Endothelial cell of umbilical vein (primary cell): ENCODE results near the gene ATG101. TPM values are rescaled to one million over a fixed set of nuclear protein-coding genes. Genes with fewer than 3 reads are reported as not detected.

Experiments used
- BruUV-seq: library from RNA; stranded (reverse); fragments of 400-500 nt; replicated peaks from 2 replicates; lab custom pipeline; 2021; lab: Mats Ljungman, UMichigan
- CTCF ChIA-PET: fragments of 300-600, 350-600 bp; sonication (Branson Sonifier 250); formaldehyde crosslinking; loops from one replicate; lab custom pipeline; 2021; ENCODE audit warnings: antibody characterized with exemption, inconsistent platforms; lab: Charles Lee
- POLR2A ChIA-PET: fragments of 300-600, 350-600 bp; sonication (Branson Sonifier 250); formaldehyde crosslinking; loops from one replicate; lab custom pipeline; 2021; ENCODE audit warnings: antibody characterized with exemption, inconsistent platforms; lab: Charles Lee
- DNase-seq: peaks from one replicate; pipeline ENCODE4 v3.0.0-alpha.2; 2011; ENCODE audit warnings: low read depth, low spot score
- FAIRE-seq: peaks from 2 replicates; lab custom pipeline; 2011; peaks lifted over from hg19 to GRCh38; lab: Jason Lieb, UNC
- H2AFZ ChIP-seq: 2 replicates; pipeline ENCODE4 v1.6.0; 2012; ENCODE audit warnings: low read depth, low read length, control low read depth, inconsistent platforms
- H3K27ac ChIP-seq: 2 replicates; pipeline ENCODE4 v1.5.1; 2011; ENCODE audit warnings: low read depth, mild to moderate bottlenecking, control low read depth, low read length, moderate library complexity; ENCODE audit not compliant: insufficient read depth
- H3K27me3 ChIP-seq, 2 experiments: 2 replicates each; pipeline versions ENCODE4 v1.6.0 to v1.6.1; 2011; ENCODE audit warnings: low read length in 2 of 2, mixed read lengths in 1 of 2; ENCODE audit not compliant: control insufficient read depth in 2 of 2, insufficient read depth in 2 of 2
- H3K36me3 ChIP-seq, 2 experiments: 2 replicates in 1 of 2; 3 replicates in 1 of 2; pipeline ENCODE4 v1.5.1; 2011; ENCODE audit warnings: low read length in 2 of 2, mild to moderate bottlenecking in 1 of 2, moderate library complexity in 1 of 2; ENCODE audit not compliant: control insufficient read depth in 2 of 2, insufficient read depth in 2 of 2; ENCODE audit errors: extremely low read depth in 1 of 2
- H3K4me1 ChIP-seq: 3 replicates; pipeline ENCODE4 v1.5.1; 2011; ENCODE audit warnings: mild to moderate bottlenecking, low read length; ENCODE audit not compliant: control insufficient read depth, insufficient read depth; ENCODE audit errors: extremely low read depth
- H3K4me2 ChIP-seq: 2 replicates; pipeline ENCODE4 v1.6.1; 2011; ENCODE audit warnings: low read length, control low read depth, mixed read lengths; ENCODE audit not compliant: insufficient read depth
- H3K4me3 ChIP-seq, 3 experiments: fragments of 200-600 bp in 1 of 3; sonication (generic), shearing (Covaris generic) in 1 of 3; replicated peaks in 1 of 3; 2 replicates each; pipeline ENCODE4 v1.5.1; 2011 to 2016; ENCODE audit warnings: control low read depth in 3 of 3, low read length in 3 of 3, mild to moderate bottlenecking in 2 of 3, inconsistent platforms in 1 of 3, low read depth in 1 of 3, moderate library complexity in 1 of 3; ENCODE audit not compliant: insufficient read depth in 1 of 3
- H3K79me2 ChIP-seq: 2 replicates; pipeline ENCODE4 v1.6.0; 2012; ENCODE audit warnings: low read length, inconsistent platforms; ENCODE audit not compliant: control insufficient read depth, insufficient read depth
- H3K9ac ChIP-seq: replicated peaks from 2 replicates; pipeline ENCODE3; 2011; ENCODE audit warnings: low read length, control low read depth; ENCODE audit not compliant: insufficient read depth; ENCODE audit errors: extremely low read depth
- H3K9me1 ChIP-seq: replicated peaks from 3 replicates; pipeline ENCODE4 v1.6.0; 2011; ENCODE audit warnings: mild to moderate bottlenecking, low read length; ENCODE audit not compliant: control insufficient read depth, insufficient read depth; ENCODE audit errors: extremely low read depth
- H3K9me3 ChIP-seq: replicated peaks from 2 replicates; pipeline ENCODE4 v1.5.1; 2012; ENCODE audit warnings: low read length, inconsistent platforms; ENCODE audit not compliant: control insufficient read depth, insufficient read depth
- H4K20me1 ChIP-seq: replicated peaks from 2 replicates; pipeline ENCODE3; 2011; ENCODE audit warnings: mild to moderate bottlenecking, low read length; ENCODE audit not compliant: control insufficient read depth, insufficient read depth; ENCODE audit errors: extremely low read depth
- EZH2 ChIP-seq: IDR thresholded peaks from 2 replicates; pipeline ENCODE4 v1.6.1; 2012; ENCODE audit warnings: borderline replicate concordance, low read depth, mild to moderate bottlenecking, moderate library complexity, low read length, inconsistent platforms; ENCODE audit not compliant: severe bottlenecking
- FOS ChIP-seq: IDR thresholded peaks from 2 replicates; pipeline ENCODE4 v1.6.1; 2011; ENCODE audit warnings: mild to moderate bottlenecking, low read length, moderate library complexity, borderline replicate concordance; ENCODE audit not compliant: insufficient read depth
- GATA2 ChIP-seq: IDR thresholded peaks from 2 replicates; pipeline ENCODE4 v1.7.0; 2011; ENCODE audit warnings: low read depth, mild to moderate bottlenecking, moderate library complexity, mixed read lengths, low read length; ENCODE audit not compliant: insufficient read length, insufficient read depth
- JUN ChIP-seq: IDR thresholded peaks from 2 replicates; pipeline ENCODE4 v1.6.1; 2011; ENCODE audit warnings: borderline replicate concordance, low read depth; ENCODE audit not compliant: insufficient read length, insufficient read depth
- MYC ChIP-seq: IDR thresholded peaks from one replicate; pipeline ENCODE4 v1.6.1; 2011; ENCODE audit warnings: mild to moderate bottlenecking, low read depth, low read length
- POLR2A ChIP-seq: IDR thresholded peaks from 2 replicates; pipeline ENCODE4 v1.6.1; 2012; ENCODE audit warnings: low read depth, mild to moderate bottlenecking, control low read depth, low read length
- POLR2AphosphoS5 ChIP-seq: IDR thresholded peaks from 2 replicates; pipeline ENCODE4 v1.6.1; 2012; ENCODE audit warnings: low read depth, mild to moderate bottlenecking, control low read depth, low read length, moderate library complexity; ENCODE audit not compliant: insufficient read depth
- dilution Hi-C: fragments of 300-500 bp; cut with MboI; formaldehyde crosslinking; loops from one replicate; pipeline ENCODE4 v1.15.0; 2019; ENCODE audit warnings: low sequenced_read_pairs; ENCODE audit not compliant: extremely low pct_ligation_motif_present
- intact Hi-C: fragments of 100-400 bp; cut with micrococcal nuclease; formaldehyde crosslinking; loops from one replicate; pipeline ENCODE4 v1.10.0; 2022
- polyA plus RNA-seq, 4 experiments: library from polyadenylated mRNA; depleted of rRNA in 3 of 4; stranded (reverse) in 3 of 4; unstranded in 1 of 4; fragments of >200 nt; gene quantifications; 2 replicates each; pipeline versions ENCODE4 v1.2.1 to v1.2.3, GENCODE V29; 2011 to 2012; ENCODE audit warnings: missing spikeins in 1 of 4
- total RNA-seq: library from RNA; stranded (reverse); gene quantifications from 2 replicates; pipeline ENCODE4 v1.2.3, GENCODE V29; 2021
- TF ChIP-seq, protein P1 (sequence below), 2 donors: IDR thresholded peaks; 1 replicate in 1 of 2; 2 replicates in 1 of 2; pipeline ENCODE4 v1.5.1; 2011; ENCODE audit warnings: low read length in 2 of 2, mild to moderate bottlenecking in 2 of 2, moderate library complexity in 2 of 2, control low read depth in 1 of 2, inconsistent platforms in 1 of 2, low read depth in 1 of 2; ENCODE audit not compliant: insufficient read depth in 1 of 2; ENCODE audit errors: extremely low read depth in 1 of 2
- TF ChIP-seq, protein P2 (sequence below): IDR thresholded peaks from 2 replicates; pipeline ENCODE4 v1.6.1; 2011; ENCODE audit not compliant: insufficient read depth, insufficient read length

The ATG101 gene
- total and polyA plus RNA-seq, 2 donors (not counting 3 experiments of a cell fraction or from before 2014, with no cell fraction given), result 41.6 to 78.4 TPM

DNA sequence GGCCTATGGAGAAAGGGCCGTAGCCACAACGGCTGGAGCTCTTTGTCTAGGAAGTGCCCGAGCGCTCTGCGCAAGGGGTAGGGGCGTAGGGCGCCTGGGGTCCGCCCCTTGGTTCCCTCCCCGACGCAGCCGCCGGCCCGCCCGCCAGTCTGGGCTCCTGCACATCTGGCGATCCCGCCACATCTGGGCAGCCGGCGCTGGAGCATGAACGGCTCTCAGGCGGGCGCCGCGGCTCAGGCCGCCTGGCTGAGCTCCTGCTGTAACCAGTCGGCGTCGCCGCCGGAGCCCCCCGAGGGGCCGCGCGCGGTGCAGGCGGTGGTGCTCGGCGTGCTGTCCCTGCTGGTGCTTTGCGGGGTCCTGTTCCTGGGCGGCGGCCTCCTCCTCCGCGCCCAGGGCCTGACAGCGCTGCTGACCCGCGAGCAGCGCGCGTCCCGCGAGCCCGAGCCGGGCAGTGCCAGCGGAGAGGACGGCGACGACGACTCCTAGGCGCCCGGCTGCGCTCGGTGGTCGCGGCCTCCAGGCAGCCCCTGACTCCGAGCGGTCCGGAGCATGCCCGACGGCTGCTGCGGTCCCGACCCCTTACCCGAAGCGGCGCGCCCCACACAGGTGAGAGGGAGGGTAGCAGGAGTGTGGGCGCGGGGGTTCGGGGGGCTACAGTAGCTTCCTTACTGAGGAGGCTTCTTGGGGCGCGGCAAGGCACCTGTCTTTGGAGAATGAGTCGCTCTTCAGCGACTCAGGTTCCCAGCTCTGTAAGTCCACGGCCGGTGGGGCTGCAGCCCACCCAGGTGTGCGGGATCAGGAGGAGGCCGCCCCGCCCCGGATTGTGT is 10.0 kb downstream of the ATG101 start, which contains the start of gene SMIM41:
TSS of gene SMIM41 (plus strand) at position 129 of the 827 bp plus-strand sequence. CDS start at position 205, 76 bp downstream.
- no peak within 1 kb of the TSS for H3K9ac ChIP-seq
- POLR2A ChIA-PET, result no interaction called here

More for the DNA sequence above, 10.0 kb downstream of the ATG101 start, which contains the start of gene SMIM41:
- H3K79me2 ChIP-seq, result peaks cover 7% of the 10 kb centered on the region
- H2AFZ ChIP-seq, result no peak within 1 kb of the TSS
- H4K20me1 ChIP-seq, result no peaks in the 10 kb centered on the region
- peaks cover 15 to 21% of the 10 kb centered on the region in 2 experiments for H3K36me3 ChIP-seq
- H3K9me3 ChIP-seq, result no peaks in the 10 kb centered on the region
- TF ChIP-seq, protein P1, sequence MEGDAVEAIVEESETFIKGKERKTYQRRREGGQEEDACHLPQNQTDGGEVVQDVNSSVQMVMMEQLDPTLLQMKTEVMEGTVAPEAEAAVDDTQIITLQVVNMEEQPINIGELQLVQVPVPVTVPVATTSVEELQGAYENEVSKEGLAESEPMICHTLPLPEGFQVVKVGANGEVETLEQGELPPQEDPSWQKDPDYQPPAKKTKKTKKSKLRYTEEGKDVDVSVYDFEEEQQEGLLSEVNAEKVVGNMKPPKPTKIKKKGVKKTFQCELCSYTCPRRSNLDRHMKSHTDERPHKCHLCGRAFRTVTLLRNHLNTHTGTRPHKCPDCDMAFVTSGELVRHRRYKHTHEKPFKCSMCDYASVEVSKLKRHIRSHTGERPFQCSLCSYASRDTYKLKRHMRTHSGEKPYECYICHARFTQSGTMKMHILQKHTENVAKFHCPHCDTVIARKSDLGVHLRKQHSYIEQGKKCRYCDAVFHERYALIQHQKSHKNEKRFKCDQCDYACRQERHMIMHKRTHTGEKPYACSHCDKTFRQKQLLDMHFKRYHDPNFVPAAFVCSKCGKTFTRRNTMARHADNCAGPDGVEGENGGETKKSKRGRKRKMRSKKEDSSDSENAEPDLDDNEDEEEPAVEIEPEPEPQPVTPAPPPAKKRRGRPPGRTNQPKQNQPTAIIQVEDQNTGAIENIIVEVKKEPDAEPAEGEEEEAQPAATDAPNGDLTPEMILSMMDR (IDR thresholded peaks at IDR 0.05; ENCODE audit: extremely low read depth in 1 of 2, insufficient read depth in 1 of 2, low read depth in 1 of 2, low read length in 2 of 2), result no peak
- TF ChIP-seq, protein P2, sequence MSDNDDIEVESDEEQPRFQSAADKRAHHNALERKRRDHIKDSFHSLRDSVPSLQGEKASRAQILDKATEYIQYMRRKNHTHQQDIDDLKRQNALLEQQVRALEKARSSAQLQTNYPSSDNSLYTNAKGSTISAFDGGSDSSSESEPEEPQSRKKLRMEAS, result no peak
- TF ChIP-seq POLR2AphosphoS5 (no peak), FOS (no peak), EZH2 (no peak), JUN (no peak), POLR2A (no peak), GATA2 (no peak), MYC (no peak)
- BruUV-seq, result no TSS peak
- H3K27ac ChIP-seq, result no peak within 1 kb of the TSS
- H3K27me3 ChIP-seq, result no peaks in the 10 kb centered on the region
- intact Hi-C loops, result no loop called here
- FAIRE-seq (no peak), DNase-seq (no peak)
- dilution Hi-C loops, result no loop called here
- H3K9me1 ChIP-seq, result no peaks in the 10 kb centered on the region
- no peak within 1 kb of the TSS for H3K4me2 ChIP-seq
- no peak within 1 kb of the TSS for H3K4me3 ChIP-seq
- CTCF ChIA-PET, result interaction anchor here (12.8 kb wide), 1 partner anchor 54 kb away, joined by 452 read pairs; no protein-coding TSS in a partner anchor
- H3K4me1 ChIP-seq, result peaks cover 5% of the 10 kb centered on the region
